HG03558 (cell line): ENCODE results near the gene TBX1.

Source experiments
- ATAC-seq: cut with Tn5 transposase; IDR thresholded peaks from one replicate; pipeline ENCODE4 v1.9.1; 2021; ENCODE audit warnings: moderate number of reproducible peaks; ENCODE audit not compliant: unreplicated experiment; ENCODE audit errors: extremely low read depth

TBX1 gene

GRCh38 chr22:19760058-19760950 lies at the start of gene TBX1:
TSS of gene TBX1 (plus strand) at chr22:19760778. CDS start at chr22:19760844, 66 bp downstream.
- no peak for ATAC-seq

GRCh38 chr22:19713245-19713644 lies 47.3 kb upstream of the TBX1 start:
- no peak for ATAC-seq

DNA sequence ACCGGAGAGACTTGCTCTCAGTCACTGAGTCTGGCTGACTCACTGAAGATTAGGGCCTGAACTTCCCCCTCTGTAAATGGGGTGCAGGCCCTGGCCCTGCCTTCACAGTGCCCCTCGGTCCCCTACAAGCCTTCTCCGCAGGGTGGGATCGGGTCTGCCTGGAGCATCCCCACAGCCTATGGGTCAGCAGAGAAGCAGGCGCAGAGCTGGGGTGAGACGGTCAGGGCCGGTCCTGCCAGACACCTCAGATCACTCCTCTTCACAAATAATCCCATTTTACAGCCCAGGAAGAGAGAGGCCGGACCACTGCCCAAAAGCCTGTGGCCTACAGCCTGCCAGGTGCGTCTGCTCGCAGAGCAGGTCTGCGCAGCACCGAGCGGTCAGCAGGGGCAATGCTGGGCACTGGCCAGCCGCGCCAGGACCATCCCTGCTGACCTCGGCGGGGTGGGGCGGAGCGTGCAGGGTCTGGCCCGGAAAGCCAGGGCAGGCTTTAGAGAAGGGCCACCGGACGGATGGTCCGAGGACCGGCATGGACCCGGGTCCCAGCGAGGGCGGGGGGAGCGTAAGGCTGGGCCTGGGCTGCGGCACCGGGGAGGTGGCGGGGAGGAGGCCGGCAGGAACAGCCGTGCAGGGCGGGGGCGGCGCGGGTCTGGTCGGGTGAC lies 46.8 kb upstream of the TBX1 start:
- no peak for ATAC-seq

- ATAC-seq = no peak
Observed at GRCh38 chr22:19714312-19715187, 46.0 kb upstream of the TBX1 start, which contains the start of gene SEPTIN5. TSS of gene SEPTIN5 (plus strand) at chr22:19714503. CDS start at chr22:19714589, 86 bp downstream.

- ATAC-seq = no peak
Observed at GRCh38 chr22:19715188-19715930, 45.2 kb upstream of the TBX1 start.

DNA sequence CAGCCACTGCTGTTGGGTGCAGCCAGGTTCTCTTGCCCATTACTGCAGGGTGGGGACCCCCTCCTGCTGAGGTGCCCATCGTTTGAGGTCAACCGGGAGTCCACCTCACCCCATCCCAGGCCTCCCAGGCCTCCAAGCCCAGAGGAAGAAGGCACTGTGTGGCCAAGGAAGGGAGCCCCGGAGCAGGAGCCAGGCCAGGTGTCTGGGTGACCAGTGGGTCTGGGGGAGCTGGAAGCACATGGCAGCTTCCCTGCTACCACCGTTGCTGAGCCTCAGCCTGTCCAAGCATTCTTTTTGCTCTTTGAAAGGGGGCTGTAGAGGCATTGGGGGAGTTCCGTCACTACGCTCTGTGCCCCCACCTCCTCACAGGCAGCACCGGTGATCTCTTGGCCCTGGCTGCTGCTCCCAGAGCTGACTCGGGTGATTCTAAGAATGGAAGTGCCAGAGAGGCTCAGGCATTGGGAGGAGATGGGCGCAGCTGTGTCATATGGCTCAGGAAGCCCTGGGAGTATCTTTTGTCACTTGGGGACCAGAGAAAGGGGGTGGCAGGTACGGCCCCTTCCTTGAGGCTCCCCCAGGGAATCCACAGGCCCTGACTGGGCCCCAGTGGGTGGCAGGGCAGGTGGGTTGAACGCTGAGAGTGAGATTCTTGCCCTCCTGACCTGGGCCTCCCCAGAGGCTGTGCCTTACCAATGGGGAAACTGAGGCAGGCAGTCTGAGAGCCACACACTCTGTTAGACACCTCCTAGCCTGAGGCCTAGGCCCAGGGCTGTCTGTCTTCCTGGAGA lies 44.3 kb upstream of the TBX1 start:
- no peak for ATAC-seq

DNA sequence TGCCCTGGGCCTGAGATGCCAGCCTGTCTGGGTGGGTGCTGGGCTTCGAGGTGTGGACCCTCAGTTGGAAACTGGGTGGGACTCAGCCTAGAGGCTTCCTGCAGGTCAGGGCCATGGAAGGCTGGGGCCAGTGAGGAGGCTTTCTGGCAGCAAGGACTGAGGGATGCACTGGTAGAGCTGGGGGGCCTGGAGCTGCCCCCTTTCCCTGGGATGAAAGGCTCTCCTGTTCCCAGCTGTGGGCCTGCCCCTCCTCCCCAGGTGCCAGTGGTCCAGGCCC lies 43.8 kb upstream of the TBX1 start:
- ATAC-seq = no peak

GRCh38 chr22:19717181-19717580 lies 43.4 kb upstream of the TBX1 start:
- no peak for ATAC-seq

GRCh38 chr22:19717691-19718455 lies 42.7 kb upstream of the TBX1 start:
- no peak for ATAC-seq

DNA sequence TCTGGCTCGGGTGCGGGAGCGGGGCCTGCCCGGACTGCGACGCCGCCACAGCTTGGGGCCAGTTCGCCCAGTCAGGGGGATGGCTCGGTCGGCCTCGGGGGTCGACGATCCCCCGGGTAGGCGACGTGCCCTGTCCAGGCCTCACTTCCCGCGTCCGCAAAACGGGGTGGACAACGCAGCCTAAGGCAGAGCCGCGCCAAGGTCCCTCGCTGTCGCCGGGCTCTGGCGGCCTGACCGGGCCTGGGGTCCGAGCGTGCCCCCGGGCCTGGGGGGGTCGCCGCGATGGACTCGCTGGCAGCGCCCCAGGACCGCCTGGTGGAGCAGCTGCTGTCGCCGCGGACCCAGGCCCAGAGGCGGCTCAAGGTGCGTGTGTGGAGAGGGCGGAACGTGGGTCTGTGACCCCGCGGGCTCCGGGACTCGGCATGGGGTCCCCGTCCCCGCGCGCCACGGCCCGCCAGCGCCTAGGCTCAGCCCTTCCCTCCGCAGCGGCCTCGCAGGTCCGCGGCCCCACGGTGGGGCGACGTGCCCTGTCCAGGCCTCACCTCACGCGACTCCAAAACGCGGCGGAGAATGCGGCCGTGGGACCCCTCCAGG lies 42.0 kb upstream of the TBX1 start:
- no peak for ATAC-seq

- no peak for ATAC-seq
Observed at GRCh38 chr22:19719050-19719482, 41.5 kb upstream of the TBX1 start.

GRCh38 chr22:19719488-19720021 lies 41.0 kb upstream of the TBX1 start:
- ATAC-seq = no peak

DNA sequence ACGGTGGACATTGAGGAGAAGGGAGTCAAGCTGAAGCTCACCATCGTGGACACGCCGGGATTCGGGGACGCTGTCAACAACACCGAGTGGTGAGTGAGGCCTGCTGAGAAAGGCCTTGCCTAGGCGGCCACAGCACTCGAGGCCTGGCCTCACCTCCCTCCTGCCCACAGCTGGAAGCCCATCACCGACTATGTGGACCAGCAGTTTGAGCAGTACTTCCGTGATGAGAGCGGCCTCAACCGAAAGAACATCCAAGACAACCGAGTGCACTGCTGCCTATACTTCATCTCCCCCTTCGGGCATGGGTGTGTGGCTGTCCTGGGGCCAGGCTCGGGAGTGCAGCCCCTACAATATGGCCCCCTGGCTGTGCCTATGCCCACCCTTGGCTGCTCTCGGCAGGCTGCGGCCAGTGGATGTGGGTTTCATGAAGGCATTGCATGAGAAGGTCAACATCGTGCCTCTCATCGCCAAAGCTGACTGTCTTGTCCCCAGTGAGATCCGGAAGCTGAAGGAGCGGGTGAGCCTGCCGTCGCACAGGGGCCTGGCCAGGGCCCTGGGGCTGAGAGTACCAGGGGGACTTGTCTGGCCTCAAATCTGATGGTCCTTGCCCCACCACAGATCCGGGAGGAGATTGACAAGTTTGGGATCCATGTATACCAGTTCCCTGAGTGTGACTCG lies 40.3 kb upstream of the TBX1 start:
- ATAC-seq = no peak

GRCh38 chr22:19720999-19721329 lies 39.6 kb upstream of the TBX1 start:
- ATAC-seq = no peak

DNA sequence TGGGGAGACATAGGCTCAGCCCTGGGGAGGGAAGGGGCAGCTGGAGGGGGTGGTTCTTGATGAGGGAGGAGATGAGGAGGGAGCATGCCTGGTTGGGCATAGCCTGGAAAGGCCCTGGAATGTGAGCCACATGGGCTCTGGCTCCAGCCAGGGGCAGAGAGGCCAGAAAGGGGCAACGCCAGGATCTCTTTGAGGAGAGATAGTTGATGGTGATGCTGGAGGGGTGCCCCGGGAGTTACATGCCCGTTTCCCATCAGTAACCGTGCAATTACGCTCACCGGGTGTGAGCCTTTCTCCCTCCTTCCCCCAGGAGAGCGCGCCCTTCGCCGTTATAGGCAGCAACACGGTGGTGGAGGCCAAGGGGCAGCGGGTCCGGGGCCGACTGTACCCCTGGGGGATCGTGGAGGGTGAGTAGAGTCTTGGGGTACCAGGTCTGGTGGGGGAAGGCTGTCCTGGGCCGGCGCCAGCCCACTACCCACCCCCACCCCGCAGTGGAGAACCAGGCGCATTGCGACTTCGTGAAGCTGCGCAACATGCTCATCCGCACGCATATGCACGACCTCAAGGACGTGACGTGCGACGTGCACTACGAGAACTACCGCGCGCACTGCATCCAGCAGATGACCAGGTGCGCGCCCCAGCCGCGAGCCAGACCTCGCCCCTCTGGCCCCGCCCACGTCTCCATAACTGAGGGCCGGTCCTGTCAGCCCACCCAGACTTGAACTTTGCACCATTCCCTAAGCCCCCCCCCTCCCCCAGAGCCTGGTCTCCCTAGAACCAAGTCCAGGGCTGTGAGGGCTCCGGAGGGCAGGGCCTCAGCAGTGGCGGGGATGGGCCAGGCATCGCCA lies 39.0 kb upstream of the TBX1 start:
- no peak for ATAC-seq

- ATAC-seq = no peak
Observed at GRCh38 chr22:19722178-19722981, 38.2 kb upstream of the TBX1 start.
